ENCODE data around the gene NFATC1. TPM values are rescaled to one million over a fixed set of nuclear protein-coding genes. Genes with fewer than 3 reads are reported as not detected.

NFATC1 gene
- total RNA-seq, 4 donors from 2014 or later = 14.0 to 22.4 (median 15.0) TPM

DNA sequence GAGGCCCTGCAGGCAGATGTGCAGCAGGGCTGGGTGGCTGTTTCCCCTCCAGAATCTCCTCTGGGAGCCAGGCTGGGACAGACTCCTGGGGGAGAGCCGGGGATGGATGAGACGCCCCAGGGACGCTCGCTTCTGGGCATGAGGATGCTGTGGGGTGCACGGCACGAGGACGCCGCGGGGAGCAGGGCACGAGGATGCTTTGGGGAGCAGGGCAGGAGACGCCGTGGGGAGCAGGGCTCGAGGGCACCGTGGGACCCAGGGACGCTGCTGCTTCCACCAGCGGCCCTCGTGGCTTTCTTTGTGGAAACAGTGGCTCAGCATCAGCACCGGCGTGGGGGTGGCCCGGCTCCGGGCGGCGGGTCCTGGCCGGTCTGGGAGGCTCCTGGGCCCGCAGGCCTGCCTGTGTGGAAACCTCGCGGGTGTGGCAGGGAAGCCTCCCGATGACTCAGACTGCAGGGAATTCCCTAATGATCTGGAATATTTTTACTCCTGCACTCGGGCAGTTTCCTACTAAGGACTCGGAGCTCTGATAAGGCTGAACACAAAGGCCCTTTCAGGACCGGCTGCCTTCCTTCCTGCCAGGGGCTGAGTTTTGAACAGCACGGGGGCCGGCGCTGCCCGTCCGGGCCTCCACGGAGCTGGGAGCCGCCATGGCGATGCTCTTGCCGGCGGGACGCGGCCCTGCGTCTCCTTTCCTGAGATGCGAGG is 62.6 kb downstream of the NFATC1 start:
- WGBS, 2 donors = 24 to 43% methylated on average over 33 to 45 of the region's 45 CpGs
- intact Hi-C loops (cut with DNase I; ENCODE audit: low total_unique reads) = no loop called here
- DNase-seq (ENCODE audit: low spot score in 2 of 2) = peak; percentile 79 to 92
- TF ChIP-seq, protein P1, sequence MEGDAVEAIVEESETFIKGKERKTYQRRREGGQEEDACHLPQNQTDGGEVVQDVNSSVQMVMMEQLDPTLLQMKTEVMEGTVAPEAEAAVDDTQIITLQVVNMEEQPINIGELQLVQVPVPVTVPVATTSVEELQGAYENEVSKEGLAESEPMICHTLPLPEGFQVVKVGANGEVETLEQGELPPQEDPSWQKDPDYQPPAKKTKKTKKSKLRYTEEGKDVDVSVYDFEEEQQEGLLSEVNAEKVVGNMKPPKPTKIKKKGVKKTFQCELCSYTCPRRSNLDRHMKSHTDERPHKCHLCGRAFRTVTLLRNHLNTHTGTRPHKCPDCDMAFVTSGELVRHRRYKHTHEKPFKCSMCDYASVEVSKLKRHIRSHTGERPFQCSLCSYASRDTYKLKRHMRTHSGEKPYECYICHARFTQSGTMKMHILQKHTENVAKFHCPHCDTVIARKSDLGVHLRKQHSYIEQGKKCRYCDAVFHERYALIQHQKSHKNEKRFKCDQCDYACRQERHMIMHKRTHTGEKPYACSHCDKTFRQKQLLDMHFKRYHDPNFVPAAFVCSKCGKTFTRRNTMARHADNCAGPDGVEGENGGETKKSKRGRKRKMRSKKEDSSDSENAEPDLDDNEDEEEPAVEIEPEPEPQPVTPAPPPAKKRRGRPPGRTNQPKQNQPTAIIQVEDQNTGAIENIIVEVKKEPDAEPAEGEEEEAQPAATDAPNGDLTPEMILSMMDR (IDR thresholded peaks at IDR 0.05) = no peak
- TF ChIP-seq POLR2A (IDR thresholded peaks at IDR 0.05) = no peak
- H3K4me3 ChIP-seq (ENCODE audit: low read depth, poor library complexity, severe bottlenecking) = no peak overlapping the region

- H3K4me3 ChIP-seq (ENCODE audit: low read depth, poor library complexity, severe bottlenecking) = no peak overlapping the region
- WGBS, 2 donors = 83 to 93% methylated on average over 35 to 40 of the region's 40 CpGs
- TF ChIP-seq, protein P1 (IDR thresholded peaks at IDR 0.05) = no peak
- no peak for TF ChIP-seq POLR2A (IDR thresholded peaks at IDR 0.05)
- no peak for DNase-seq (ENCODE audit: low spot score in 2 of 2)
- intact Hi-C loops (cut with DNase I; ENCODE audit: low total_unique reads) = no loop called here
These were observed 63.4 kb downstream of the NFATC1 start for GRCh38 chr18:79458917-79459803.

DNA sequence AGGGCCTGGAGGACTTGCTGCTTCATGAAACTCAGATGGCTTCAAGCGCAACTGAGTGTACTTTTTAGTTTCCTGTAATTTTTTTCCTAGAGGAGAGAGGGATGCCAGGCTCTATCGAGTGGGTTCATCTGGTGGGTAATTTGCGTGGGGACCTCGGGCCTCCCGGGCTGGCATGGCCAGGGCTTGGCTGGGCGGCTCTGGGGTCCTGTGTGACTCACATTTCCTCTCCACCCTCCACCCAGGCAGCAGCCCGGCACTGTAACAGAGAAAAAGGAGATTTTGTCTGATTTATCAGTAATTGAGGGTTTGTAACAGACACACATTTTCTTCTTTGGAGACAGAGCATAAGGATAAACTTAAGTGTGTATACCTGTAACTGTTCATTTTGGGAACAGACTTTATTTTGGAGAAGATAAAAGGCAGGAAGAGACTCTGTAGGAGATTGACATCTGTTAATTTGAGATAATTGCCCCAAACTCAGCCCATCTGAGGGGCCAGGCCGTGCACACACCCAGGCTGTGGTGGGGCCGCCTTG is 64.3 kb downstream of the NFATC1 start:
- WGBS, 2 donors = 69 to 79% methylated on average over 9 of the region's 9 CpGs
- DNase-seq (ENCODE audit: low spot score in 2 of 2) = no peak
- intact Hi-C loops (cut with DNase I; ENCODE audit: low total_unique reads) = no loop called here
- no peak overlapping the region for H3K4me3 ChIP-seq (ENCODE audit: low read depth, poor library complexity, severe bottlenecking)
- TF ChIP-seq, protein P1 (IDR thresholded peaks at IDR 0.05) = no peak
- no peak for TF ChIP-seq POLR2A (IDR thresholded peaks at IDR 0.05)

GRCh38 chr18:79460481-79461300 is 65.0 kb downstream of the NFATC1 start:
- intact Hi-C loops (cut with DNase I; ENCODE audit: low total_unique reads) = no loop called here
- no peak for DNase-seq (ENCODE audit: low spot score in 2 of 2)
- H3K4me3 ChIP-seq (ENCODE audit: low read depth, poor library complexity, severe bottlenecking) = no peak overlapping the region
- 81 to 88% methylated on average over 26 to 31 of the region's 31 CpGs for whole genome bisulfite sequencing, 2 donors
- TF ChIP-seq, protein P1 (IDR thresholded peaks at IDR 0.05) = no peak
- TF ChIP-seq POLR2A (IDR thresholded peaks at IDR 0.05) = no peak

- no peak for DNase-seq (ENCODE audit: low spot score in 2 of 2)
- H3K4me3 ChIP-seq (ENCODE audit: low read depth, poor library complexity, severe bottlenecking) = no peak overlapping the region
- WGBS, 2 donors = 95 to 96% methylated on average over 15 to 19 of the region's 22 CpGs
- no peak for TF ChIP-seq POLR2A (IDR thresholded peaks at IDR 0.05)
- TF ChIP-seq, protein P1 (IDR thresholded peaks at IDR 0.05) = no peak
- intact Hi-C loops (cut with DNase I; ENCODE audit: low total_unique reads) = no loop called here
These were observed 65.9 kb downstream of the NFATC1 start for GRCh38 chr18:79461627-79462026.
